GM04504 (cell line): ENCODE measurements around the gene PAAF1.

Source experiments
- DNase-seq: peaks from one replicate; pipeline ENCODE4 v3.0.0-alpha.2; 2012; ENCODE audit warnings: low read depth

Gene PAAF1

GRCh38 chr11:73946798-73947458 lies 70.1 kb downstream of the PAAF1 start:
- no peak for DNase-seq

- DNase-seq, result no peak
These were observed 72.4 kb downstream of the PAAF1 start for GRCh38 chr11:73949246-73949645.

GRCh38 chr11:73949912-73950311 lies 73.1 kb downstream of the PAAF1 start:
- no peak for DNase-seq

GRCh38 chr11:73950869-73951710 lies 74.3 kb downstream of the PAAF1 start, which contains the start of gene DNAJB13:
TSS of gene DNAJB13 (plus strand) at chr11:73951026. CDS start at chr11:73951070, 44 bp downstream.
- no peak for DNase-seq

GRCh38 chr11:73951797-73952196 lies 75.0 kb downstream of the PAAF1 start:
- no peak for DNase-seq

- DNase-seq, result no peak
These were observed 80.3 kb downstream of the PAAF1 start for GRCh38 chr11:73956876-73957653.

GRCh38 chr11:73957654-73958361 lies 81.0 kb downstream of the PAAF1 start:
- no peak for DNase-seq

GRCh38 chr11:73958521-73959141 lies 81.8 kb downstream of the PAAF1 start:
- DNase-seq, result no peak

- no peak for DNase-seq
These were observed 84.5 kb downstream of the PAAF1 start for GRCh38 chr11:73961321-73961720.

- no peak for DNase-seq
These were observed 85.4 kb downstream of the PAAF1 start for GRCh38 chr11:73962101-73962705.

GRCh38 chr11:73963861-73964260 lies 87.1 kb downstream of the PAAF1 start:
- DNase-seq, result no peak

- DNase-seq, result no peak
These were observed 88.4 kb downstream of the PAAF1 start for GRCh38 chr11:73965076-73965763.

- DNase-seq, result no peak
These were observed 88.9 kb downstream of the PAAF1 start for GRCh38 chr11:73965764-73966121.

- DNase-seq, result no peak
These were observed 91.7 kb downstream of the PAAF1 start for GRCh38 chr11:73968356-73968966.

GRCh38 chr11:73969091-73969490 lies 92.3 kb downstream of the PAAF1 start:
- DNase-seq, result no peak

GRCh38 chr11:73969991-73970800 lies 93.4 kb downstream of the PAAF1 start:
- no peak for DNase-seq

- no peak for DNase-seq
These were observed 94.4 kb downstream of the PAAF1 start for GRCh38 chr11:73971175-73971719.

- DNase-seq, result no peak
These were observed 95.4 kb downstream of the PAAF1 start for GRCh38 chr11:73972187-73972586.
